ENCODE measurements around the gene MEG3. TPM values are rescaled to one million over a fixed set of nuclear protein-coding genes. Genes with fewer than 3 reads are reported as not detected.

MEG3 gene
- total RNA-seq, 1 donor from 2014 or later = 0.22 TPM

DNA sequence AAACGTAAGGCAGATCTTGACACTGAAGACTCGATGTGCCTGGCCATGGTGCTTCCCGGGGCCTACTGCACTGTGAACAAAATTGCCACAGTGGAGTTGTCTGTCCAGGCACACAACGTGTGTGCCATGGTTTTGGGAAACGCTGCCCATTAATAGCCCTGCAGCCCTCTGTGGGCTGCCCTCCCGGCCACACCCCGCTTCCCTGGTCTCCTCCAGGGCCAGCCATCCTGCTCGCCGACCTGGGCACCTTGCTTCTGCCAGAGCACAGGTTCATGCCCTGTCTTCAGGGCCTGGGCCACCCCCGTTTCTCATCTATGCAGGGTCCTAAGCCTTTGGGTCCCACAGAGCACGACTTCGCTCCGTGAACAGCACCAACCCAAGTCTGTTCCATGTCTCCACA is 18.9 kb downstream of the MEG3 start:
- no peak for DNase-seq
- H3K4me1 Mint-ChIP-seq (ENCODE audit: low read depth, unreplicated experiment) = peaks cover 24% of the 10 kb centered on the region
- H3K4me3 Mint-ChIP-seq (ENCODE audit: unreplicated experiment) = no peak overlapping the region
- H3K9me3 Mint-ChIP-seq (ENCODE audit: unreplicated experiment) = no peaks in the 10 kb centered on the region
- TF ChIP-seq CTCF (IDR thresholded peaks at IDR 0.05; ENCODE audit: partially characterized antibody, unreplicated experiment) = no peak
- no peak overlapping the region for H3K27ac Mint-ChIP-seq (ENCODE audit: unreplicated experiment)
- H3K27me3 Mint-ChIP-seq (ENCODE audit: unreplicated experiment) = peaks cover 2% of the 10 kb centered on the region
- no peaks in the 10 kb centered on the region for H3K36me3 Mint-ChIP-seq (ENCODE audit: unreplicated experiment)

- no peak overlapping the region for H3K27ac Mint-ChIP-seq (ENCODE audit: unreplicated experiment)
- no peaks in the 10 kb centered on the region for H3K9me3 Mint-ChIP-seq (ENCODE audit: unreplicated experiment)
- H3K36me3 Mint-ChIP-seq (ENCODE audit: unreplicated experiment) = no peaks in the 10 kb centered on the region
- H3K27me3 Mint-ChIP-seq (ENCODE audit: unreplicated experiment) = peaks cover 2% of the 10 kb centered on the region
- peaks cover 24% of the 10 kb centered on the region for H3K4me1 Mint-ChIP-seq (ENCODE audit: low read depth, unreplicated experiment)
- DNase-seq = no peak
- TF ChIP-seq CTCF (IDR thresholded peaks at IDR 0.05; ENCODE audit: partially characterized antibody, unreplicated experiment) = no peak
- H3K4me3 Mint-ChIP-seq (ENCODE audit: unreplicated experiment) = no peak overlapping the region
These were observed 19.4 kb downstream of the MEG3 start for GRCh38 chr14:100845341-100845740.

GRCh38 chr14:100846309-100846859 is 20.5 kb downstream of the MEG3 start:
- no peak overlapping the region for H3K27ac Mint-ChIP-seq (ENCODE audit: unreplicated experiment)
- peaks cover 4% of the 10 kb centered on the region for H3K36me3 Mint-ChIP-seq (ENCODE audit: unreplicated experiment)
- peaks cover 20% of the 10 kb centered on the region for H3K4me1 Mint-ChIP-seq (ENCODE audit: low read depth, unreplicated experiment)
- no peak overlapping the region for H3K4me3 Mint-ChIP-seq (ENCODE audit: unreplicated experiment)
- H3K9me3 Mint-ChIP-seq (ENCODE audit: unreplicated experiment) = no peaks in the 10 kb centered on the region
- DNase-seq = no peak
- no peak for TF ChIP-seq CTCF (IDR thresholded peaks at IDR 0.05; ENCODE audit: partially characterized antibody, unreplicated experiment)
- peaks cover 2% of the 10 kb centered on the region for H3K27me3 Mint-ChIP-seq (ENCODE audit: unreplicated experiment)

GRCh38 chr14:100849115-100849781 is 23.3 kb downstream of the MEG3 start:
- DNase-seq = no peak

More at GRCh38 chr14:100849115-100849781, 23.3 kb downstream of the MEG3 start:
- Mint-ChIP-seq H3K27me3 (ENCODE audit: unreplicated experiment) (no peaks in the 10 kb centered on the region), H3K9me3 (ENCODE audit: unreplicated experiment) (peaks cover 1% of the 10 kb centered on the region), H3K4me3 (ENCODE audit: unreplicated experiment) (no peak overlapping the region), H3K36me3 (ENCODE audit: unreplicated experiment) (peaks cover 9% of the 10 kb centered on the region), H3K27ac (ENCODE audit: unreplicated experiment) (no peak overlapping the region), H3K4me1 (ENCODE audit: low read depth, unreplicated experiment) (peaks cover 8% of the 10 kb centered on the region)
- TF ChIP-seq CTCF (IDR thresholded peaks at IDR 0.05; ENCODE audit: partially characterized antibody, unreplicated experiment) = no peak

All from glutamatergic neuron (in vitro differentiated cells).